Ramos (cell line): ENCODE measurements around the gene TUBB1.

Source experiments
- in situ Hi-C: fragments of 300-500 bp; cut with MboI; formaldehyde crosslinking; loops from one replicate; pipeline ENCODE4 v1.14.3; 2022; ENCODE audit warnings: low sequenced_read_pairs; ENCODE audit not compliant: unreplicated experiment

Gene TUBB1

GRCh38 chr20:59016795-59017492, 2.3 kb upstream of the TUBB1 start:
- in situ Hi-C loops = no loop called here

DNA sequence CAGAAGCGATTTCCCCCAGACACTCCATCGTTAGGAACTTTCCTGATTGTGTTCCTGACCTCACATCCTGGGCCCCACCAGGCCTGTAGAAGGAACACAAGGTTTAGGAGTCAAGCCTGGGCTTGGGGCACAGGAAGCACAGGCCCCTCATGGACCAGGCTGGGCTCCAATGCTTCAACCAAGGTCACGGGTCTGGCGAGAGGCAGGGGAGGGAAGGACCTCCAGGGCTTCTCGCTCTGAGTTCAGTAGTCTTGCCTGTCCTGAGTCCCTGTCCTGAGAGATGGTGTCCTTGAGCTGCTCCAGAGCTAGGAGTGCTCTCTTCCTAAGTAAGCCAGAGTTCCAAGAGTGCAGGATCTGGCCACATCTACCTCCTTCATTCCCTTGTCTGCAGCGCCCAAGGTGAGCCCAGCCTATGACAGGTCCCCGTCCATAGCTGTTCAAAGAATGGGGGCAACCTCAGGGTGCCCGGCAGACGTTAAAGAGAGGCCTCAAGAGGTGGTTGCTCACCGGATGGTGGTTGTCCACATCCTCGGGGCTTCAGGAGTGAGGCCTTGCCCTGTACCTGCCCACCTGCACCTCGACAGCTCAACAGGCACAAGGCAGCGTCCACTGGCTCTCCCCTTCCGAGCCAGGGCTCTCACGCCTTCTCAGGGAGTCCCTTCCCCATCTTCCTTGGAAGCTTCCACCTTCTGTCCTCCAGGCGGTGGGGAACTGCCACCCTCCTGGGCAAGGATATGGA, 1.6 kb upstream of the TUBB1 start:
- in situ Hi-C loops = no loop called here

DNA sequence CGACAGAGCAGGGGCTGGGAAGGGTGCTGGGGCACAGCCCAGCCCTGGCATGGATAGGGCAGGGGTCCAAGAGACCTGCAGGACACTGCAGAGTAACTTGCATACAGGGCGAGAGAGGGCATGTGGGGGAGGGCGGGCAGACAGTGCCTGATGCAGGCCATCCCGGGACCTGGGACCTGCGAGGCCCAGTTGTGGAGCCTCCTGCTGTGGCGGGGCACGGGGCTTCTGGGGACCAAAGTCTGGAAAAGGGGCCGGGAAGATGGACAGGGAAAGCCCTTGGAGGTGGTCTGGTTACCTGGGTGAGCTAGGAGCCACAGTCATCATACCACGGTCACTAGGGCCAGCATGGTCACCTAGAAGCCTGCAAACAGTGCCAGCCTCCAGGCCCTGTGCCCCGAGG, 412 bp upstream of the TUBB1 start:
- in situ Hi-C loops = no loop called here

- in situ Hi-C loops = no loop called here
Observed at GRCh38 chr20:59020938-59021551, 1.8 kb downstream of the TUBB1 start.

- in situ Hi-C loops = no loop called here
Observed at GRCh38 chr20:59022754-59023153, 3.5 kb downstream of the TUBB1 start.

- in situ Hi-C loops = no loop called here
Observed at GRCh38 chr20:59023616-59024015, 4.4 kb downstream of the TUBB1 start.

- in situ Hi-C loops = no loop called here
Observed at GRCh38 chr20:59024111-59024530, 4.9 kb downstream of the TUBB1 start.

DNA sequence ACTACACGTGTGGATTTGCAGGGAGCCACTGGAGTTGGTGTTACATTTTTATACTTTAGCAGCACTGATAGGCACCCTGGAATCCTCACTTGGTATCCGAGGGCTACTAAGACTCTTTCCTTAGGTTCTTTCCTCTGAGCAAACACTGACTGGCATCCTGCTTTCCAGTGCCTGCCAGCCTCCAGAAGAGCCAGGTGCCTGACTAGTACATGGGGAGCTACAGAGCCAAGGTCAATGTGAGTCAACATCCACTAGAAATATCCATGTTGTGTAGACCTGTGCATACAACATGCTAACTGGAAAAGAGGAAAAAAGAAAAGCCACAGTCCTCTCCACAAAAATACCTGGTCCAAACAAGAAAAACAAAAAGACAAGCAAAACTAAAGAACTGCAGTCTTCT, 5.9 kb downstream of the TUBB1 start:
- in situ Hi-C loops = no loop called here

GRCh38 chr20:59025511-59025910, 6.3 kb downstream of the TUBB1 start:
- in situ Hi-C loops = no loop called here

DNA sequence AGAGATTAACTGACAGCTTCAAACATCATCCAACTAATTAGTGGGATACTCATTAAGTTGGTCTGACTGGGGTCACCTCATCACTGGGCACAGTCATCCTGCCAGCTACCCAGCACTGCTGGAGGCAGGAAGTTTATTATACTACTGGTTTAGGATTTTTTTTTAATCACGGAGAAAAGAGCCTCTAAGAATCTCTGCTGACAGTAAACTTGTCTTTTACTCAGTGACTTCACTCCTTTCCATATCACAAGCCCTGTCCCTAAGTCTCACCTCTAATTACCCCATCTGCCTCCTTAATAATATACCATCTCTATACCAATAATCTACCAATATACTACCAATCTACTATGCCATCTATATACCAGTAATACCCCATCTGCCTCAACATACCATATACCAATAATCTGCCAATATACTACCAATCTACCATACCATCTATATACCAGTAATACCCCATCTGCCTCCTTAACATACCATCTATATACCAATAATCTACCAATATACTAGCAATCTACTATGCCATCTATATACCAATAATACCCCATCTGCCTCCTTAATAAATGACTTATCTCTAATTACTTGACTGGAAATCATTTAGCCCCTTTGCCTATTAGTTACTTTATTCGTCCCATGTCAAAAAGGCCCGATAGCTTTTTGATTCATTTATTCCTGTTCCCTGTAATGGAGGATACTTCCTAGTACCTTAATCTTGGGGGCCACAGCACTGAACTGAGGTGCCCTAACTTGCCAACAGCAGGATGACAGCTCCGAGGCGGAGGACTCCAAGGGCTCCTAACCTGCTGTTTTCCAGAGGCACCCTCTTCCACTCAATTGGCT, 7.9 kb downstream of the TUBB1 start:
- in situ Hi-C loops = no loop called here

- in situ Hi-C loops = no loop called here
Observed at GRCh38 chr20:59027741-59028320, 8.6 kb downstream of the TUBB1 start.

- in situ Hi-C loops = no loop called here
Observed at GRCh38 chr20:59028812-59029211, 9.6 kb downstream of the TUBB1 start.

DNA sequence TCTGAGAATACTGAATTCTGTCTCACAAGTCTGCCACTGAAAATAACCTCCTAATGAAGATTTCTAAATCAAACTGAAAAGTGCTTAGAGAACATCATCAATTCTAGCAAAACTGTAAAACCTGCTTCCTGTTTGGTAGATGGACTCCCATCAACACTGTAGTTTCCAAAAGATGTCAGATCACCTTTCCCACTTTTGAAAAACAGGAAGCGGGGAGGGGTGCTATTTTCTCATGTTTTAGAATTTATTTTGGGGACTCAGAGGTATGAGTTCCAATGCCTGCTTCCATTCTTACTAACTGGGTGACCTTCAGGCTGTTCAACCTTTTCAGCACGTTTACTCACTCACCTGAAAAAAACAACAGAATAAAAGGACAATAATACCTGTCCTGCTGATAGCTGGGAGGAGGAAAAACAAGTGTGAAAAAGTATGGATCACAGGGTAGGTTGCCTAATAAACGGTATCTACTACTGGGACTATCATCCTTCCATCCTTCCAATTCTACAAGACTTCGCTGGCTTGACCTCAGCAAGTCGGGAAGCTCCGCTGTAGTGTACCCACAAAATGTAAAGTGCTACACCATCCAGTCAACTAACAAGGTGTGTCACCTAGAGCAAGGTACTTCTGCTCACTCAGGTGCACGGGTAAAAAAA, 11.8 kb downstream of the TUBB1 start:
- in situ Hi-C loops = no loop called here

- in situ Hi-C loops = no loop called here
Observed at GRCh38 chr20:59031564-59032022, 12.4 kb downstream of the TUBB1 start.

- in situ Hi-C loops = no loop called here
Observed at GRCh38 chr20:59032023-59032712, 12.9 kb downstream of the TUBB1 start, which contains the start of gene ATP5F1E. Gene ATP5F1E, minus strand, starts transcription at chr20:59032335. Its CDS starts 84 bp downstream, at chr20:59032251.

DNA sequence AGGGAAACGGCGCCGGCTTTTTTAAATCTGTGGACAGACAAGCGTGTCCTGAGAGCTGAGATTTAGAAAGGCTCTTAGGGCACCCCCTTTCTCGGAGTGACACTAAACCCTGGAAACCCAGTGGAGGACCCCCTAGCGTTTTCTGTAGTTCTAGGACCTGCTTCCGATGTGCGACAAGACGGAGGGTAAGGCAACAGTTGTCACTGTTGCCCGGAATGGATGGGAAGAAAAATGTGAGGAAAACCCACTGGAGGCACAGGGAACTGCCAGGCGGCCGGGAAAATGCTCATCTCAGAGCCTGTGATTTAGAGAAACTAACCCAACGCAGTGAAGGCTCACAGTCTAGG, 13.5 kb downstream of the TUBB1 start:
- in situ Hi-C loops = no loop called here

DNA sequence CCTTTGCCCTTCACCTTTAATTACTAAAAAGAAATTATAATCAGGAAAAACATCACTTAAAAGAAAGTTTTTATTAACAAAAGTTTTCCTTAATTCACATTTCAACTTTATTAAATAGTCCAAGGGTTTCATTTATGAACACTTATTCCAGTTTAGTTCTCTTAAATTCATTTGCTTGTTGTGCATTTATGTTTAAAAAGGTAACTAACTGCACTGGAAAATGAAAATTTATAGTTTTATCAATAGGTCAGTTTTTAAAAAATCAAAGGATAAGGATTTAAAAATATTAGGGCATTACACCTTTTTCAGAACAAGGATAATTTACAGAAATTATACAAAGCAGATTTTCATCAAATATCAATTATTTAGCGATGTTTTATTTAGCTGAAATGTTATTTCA, 13.9 kb downstream of the TUBB1 start:
- in situ Hi-C loops = no loop called here

DNA sequence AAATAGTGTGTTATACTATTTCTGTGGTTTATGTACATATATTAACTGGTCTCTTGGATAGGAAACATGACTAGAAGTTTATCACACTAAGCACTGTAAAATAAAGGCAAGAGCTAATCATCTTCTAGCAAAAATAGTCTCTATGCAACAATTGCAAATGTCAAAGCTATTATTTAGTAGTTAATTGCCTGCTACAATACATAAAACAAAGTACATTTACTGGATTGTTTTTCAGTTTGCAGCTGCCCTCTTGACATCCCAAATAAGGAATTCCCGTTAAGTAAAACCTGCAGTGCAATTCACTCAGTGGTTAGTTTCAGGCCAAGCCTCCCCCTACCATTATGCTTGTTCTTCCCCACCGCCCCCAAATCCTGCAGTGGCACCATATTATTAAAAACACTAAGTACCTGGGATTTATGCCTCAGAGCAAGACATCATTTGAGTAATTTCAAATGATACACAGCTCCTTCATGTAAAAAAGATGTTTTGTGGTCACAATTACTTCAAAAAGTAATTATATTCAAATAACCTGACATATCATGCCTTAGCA, 14.5 kb downstream of the TUBB1 start:
- in situ Hi-C loops = no loop called here

- in situ Hi-C loops = no loop called here
Observed at GRCh38 chr20:59035381-59035780, 16.2 kb downstream of the TUBB1 start.
